Uterus (tissue), 4 donors: ENCODE measurements around the gene ANKRD12. TPM values are rescaled to one million over a fixed set of nuclear protein-coding genes. Genes with fewer than 3 reads are reported as not detected.

Experiments
- DNase-seq, 2 donors: peaks; one replicate each; pipeline ENCODE4 v3.0.0-alpha.2; 2019 to 2020
- H3K27ac ChIP-seq, 2 donors: fragments of 200-600 bp; sonication (generic); 1 replicate in 1 of 2; 2 replicates in 1 of 2; pipeline ENCODE4 v1.5.1; 2016 to 2018
- H3K27me3 ChIP-seq, 2 donors: fragments of 200-600 bp; sonication (generic); one replicate each; pipeline ENCODE4 v1.5.1; 2018 to 2019; ENCODE audit warnings: control low read depth in 1 of 2
- H3K36me3 ChIP-seq, 2 donors: fragments of 200-600 bp; sonication (generic); one replicate each; pipeline ENCODE4 v1.5.1; 2019; ENCODE audit warnings: control low read depth in 1 of 2
- H3K4me1 ChIP-seq, 2 donors: fragments of 200-600 bp; sonication (generic); one replicate each; pipeline ENCODE4 v1.5.1; 2018 to 2019; ENCODE audit warnings: control low read depth in 1 of 2
- H3K4me3 ChIP-seq, 2 donors: fragments of 200-600 bp; sonication (generic); 1 replicate in 1 of 2; 2 replicates in 1 of 2; pipeline ENCODE4 v1.5.1; 2018 to 2019; ENCODE audit warnings: mild to moderate bottlenecking in 1 of 2
- H3K9me3 ChIP-seq, 2 donors: fragments of 200-600 bp; sonication (generic); one replicate each; pipeline ENCODE4 v1.5.1; 2019; ENCODE audit warnings: control low read depth in 1 of 2
- CTCF ChIP-seq, 4 experiments: fragments of 200-600 bp in 2 of 4; fragments of 450-650 bp in 2 of 4; sonication (generic) in 2 of 4; IDR thresholded peaks; one replicate each; pipeline ENCODE4 v1.5.1; 2016 to 2019; ENCODE audit warnings: antibody characterized with exemption in 4 of 4, mild to moderate bottlenecking in 2 of 4, moderate library complexity in 1 of 4
- POLR2A ChIP-seq, 2 donors: fragments of 450-650 bp; IDR thresholded peaks; one replicate each; pipeline ENCODE4 v1.6.1; 2016; ENCODE audit warnings: antibody characterized with exemption in 2 of 2, mild to moderate bottlenecking in 1 of 2, moderate library complexity in 1 of 2
- intact Hi-C: fragments of 100-400 bp; cut with DNase I; formaldehyde crosslinking; loops from one replicate; pipeline ENCODE4 v1.15.1; 2023; ENCODE audit warnings: low total_unique reads
- total RNA-seq, 4 donors: library from RNA; depleted of rRNA in 3 of 4; stranded (reverse); fragments of >200 nt in 3 of 4; gene quantifications; one replicate each; pipeline versions ENCODE4 v1.1.0 to v1.2.4, GENCODE V29; 2014 to 2023
- donor health status: DM: yes; HTN: yes; CAD: no.

Gene ANKRD12
- total RNA-seq, 4 donors from 2014 or later = 29.1 to 122 (median 43.6) TPM

- peak overlapping the region in 1 of 2 donors; percentile 70 for H3K27ac ChIP-seq
- TF ChIP-seq POLR2A (IDR thresholded peaks at IDR 0.05) (no peak), CTCF (IDR thresholded peaks at IDR 0.05) (no peak)
- intact Hi-C loops = no loop called here
- no peaks in the 10 kb centered on the region for H3K9me3 ChIP-seq
- no peak for DNase-seq
- H3K27me3 ChIP-seq = no peaks in the 10 kb centered on the region
- peaks cover 0 to 2% of the 10 kb centered on the region in 2 donors for H3K36me3 ChIP-seq
- H3K4me3 ChIP-seq = no peak overlapping the region
- no peaks in the 10 kb centered on the region for H3K4me1 ChIP-seq
These were observed 48.5 kb downstream of the ANKRD12 start for GRCh38 chr18:9184998-9185613.

- Histone ChIP-seq H3K4me1 (no peaks in the 10 kb centered on the region), H3K27ac (no peak overlapping the region), H3K36me3 (peaks cover 0 to under 1% of the 10 kb centered on the region in 2 donors), H3K4me3 (no peak overlapping the region), H3K9me3 (no peaks in the 10 kb centered on the region), H3K27me3 (no peaks in the 10 kb centered on the region)
- DNase-seq = no peak
- intact Hi-C loops = no loop called here
- TF ChIP-seq POLR2A (IDR thresholded peaks at IDR 0.05) (no peak), CTCF (IDR thresholded peaks at IDR 0.05) (no peak)
These were observed 52.0 kb downstream of the ANKRD12 start for GRCh38 chr18:9188359-9189231.

- H3K4me3 ChIP-seq = no peak overlapping the region
- TF ChIP-seq POLR2A (IDR thresholded peaks at IDR 0.05) (no peak), CTCF (IDR thresholded peaks at IDR 0.05) (no peak)
- no peaks in the 10 kb centered on the region for H3K36me3 ChIP-seq
- intact Hi-C loops = no loop called here
- H3K9me3 ChIP-seq = no peaks in the 10 kb centered on the region
- no peak overlapping the region for H3K27ac ChIP-seq
- H3K27me3 ChIP-seq = no peaks in the 10 kb centered on the region
- no peak for DNase-seq
- H3K4me1 ChIP-seq = no peaks in the 10 kb centered on the region
These were observed 52.9 kb downstream of the ANKRD12 start for GRCh38 chr18:9189491-9189890.

GRCh38 chr18:9191658-9192256 is 55.2 kb downstream of the ANKRD12 start:
- Histone ChIP-seq H3K27me3 (no peaks in the 10 kb centered on the region), H3K27ac (no peak overlapping the region), H3K4me1 (no peaks in the 10 kb centered on the region), H3K36me3 (no peaks in the 10 kb centered on the region), H3K4me3 (no peak overlapping the region), H3K9me3 (no peaks in the 10 kb centered on the region)
- no peak for DNase-seq
- no peak for TF ChIP-seq CTCF (IDR thresholded peaks at IDR 0.05)
- no peak for TF ChIP-seq POLR2A (IDR thresholded peaks at IDR 0.05)
- intact Hi-C loops = no loop called here

- Histone ChIP-seq H3K4me1 (no peaks in the 10 kb centered on the region), H3K27ac (no peak overlapping the region), H3K9me3 (no peaks in the 10 kb centered on the region), H3K27me3 (no peaks in the 10 kb centered on the region), H3K36me3 (no peaks in the 10 kb centered on the region), H3K4me3 (no peak overlapping the region)
- no peak for DNase-seq
- intact Hi-C loops = no loop called here
- TF ChIP-seq CTCF (IDR thresholded peaks at IDR 0.05) (no peak), POLR2A (IDR thresholded peaks at IDR 0.05) (no peak)
These were observed 56.5 kb downstream of the ANKRD12 start for GRCh38 chr18:9193031-9193430.
